NCI-H1092 (cell line): Measurements from ENCODE around the gene C1QL2.

Experiments
- DNase-seq: peaks from one replicate; lab custom pipeline; 2025; lab: John Stamatoyannopoulos, UW

The C1QL2 gene

GRCh38 chr2:119179202-119179601 is 20.7 kb upstream of the C1QL2 start:
- no peak for DNase-seq

- no peak for DNase-seq
These were observed 20.2 kb upstream of the C1QL2 start for GRCh38 chr2:119178776-119179175.

GRCh38 chr2:119177838-119178190 is 19.3 kb upstream of the C1QL2 start:
- no peak for DNase-seq

- no peak for DNase-seq
These were observed 18.8 kb upstream of the C1QL2 start for GRCh38 chr2:119177171-119177837.

- DNase-seq, result no peak
These were observed 17.0 kb upstream of the C1QL2 start for GRCh38 chr2:119175517-119175916.

GRCh38 chr2:119174993-119175347 is 16.4 kb upstream of the C1QL2 start:
- no peak for DNase-seq

GRCh38 chr2:119174216-119174992 is 15.9 kb upstream of the C1QL2 start:
- no peak for DNase-seq

DNA sequence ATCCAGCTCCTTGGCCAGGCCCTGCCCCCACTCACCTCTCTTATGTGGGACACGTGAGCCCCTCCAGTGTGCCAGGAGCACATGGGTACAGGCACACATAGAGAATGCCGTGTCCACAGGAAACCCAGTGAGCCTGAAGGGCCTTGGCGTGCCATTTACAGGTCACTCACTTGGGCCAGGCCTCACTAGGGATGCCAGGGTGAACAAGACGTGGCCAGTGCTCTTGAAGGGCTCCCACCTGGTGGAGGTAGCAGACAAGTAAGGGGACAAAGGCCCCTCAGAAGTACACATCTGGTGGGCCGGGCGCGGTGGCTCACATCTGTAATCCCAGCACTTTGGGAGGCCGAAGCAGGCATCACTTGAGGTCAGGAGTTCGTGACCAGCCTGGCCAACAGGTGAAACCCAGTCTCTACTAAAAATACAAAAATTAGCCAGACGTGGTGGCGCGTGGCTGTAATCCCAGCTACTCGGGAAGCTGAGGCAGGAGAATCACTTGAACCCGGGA is 15.1 kb upstream of the C1QL2 start:
- DNase-seq, result no peak

- DNase-seq, result no peak
These were observed 12.0 kb upstream of the C1QL2 start for GRCh38 chr2:119170504-119170903.

DNA sequence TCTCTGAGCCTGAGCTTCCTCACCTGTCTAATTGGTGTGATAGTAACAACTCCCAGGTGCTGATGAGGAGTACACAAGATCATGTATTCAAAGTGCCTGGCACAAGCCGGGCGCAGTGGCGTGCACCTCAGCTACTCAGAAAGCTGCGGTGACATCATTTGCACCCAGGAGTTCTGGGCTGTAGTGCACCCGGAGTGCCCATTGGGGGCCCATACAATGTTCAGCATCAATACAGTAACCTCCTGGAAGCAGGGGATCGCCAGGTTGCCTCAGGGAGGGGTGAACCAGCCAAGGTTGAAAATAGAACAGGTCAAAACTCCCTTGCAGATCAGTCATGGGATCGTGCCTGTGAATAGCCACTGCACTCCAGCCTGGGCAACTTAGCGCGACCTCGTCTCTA is 11.2 kb upstream of the C1QL2 start:
- no peak for DNase-seq

DNA sequence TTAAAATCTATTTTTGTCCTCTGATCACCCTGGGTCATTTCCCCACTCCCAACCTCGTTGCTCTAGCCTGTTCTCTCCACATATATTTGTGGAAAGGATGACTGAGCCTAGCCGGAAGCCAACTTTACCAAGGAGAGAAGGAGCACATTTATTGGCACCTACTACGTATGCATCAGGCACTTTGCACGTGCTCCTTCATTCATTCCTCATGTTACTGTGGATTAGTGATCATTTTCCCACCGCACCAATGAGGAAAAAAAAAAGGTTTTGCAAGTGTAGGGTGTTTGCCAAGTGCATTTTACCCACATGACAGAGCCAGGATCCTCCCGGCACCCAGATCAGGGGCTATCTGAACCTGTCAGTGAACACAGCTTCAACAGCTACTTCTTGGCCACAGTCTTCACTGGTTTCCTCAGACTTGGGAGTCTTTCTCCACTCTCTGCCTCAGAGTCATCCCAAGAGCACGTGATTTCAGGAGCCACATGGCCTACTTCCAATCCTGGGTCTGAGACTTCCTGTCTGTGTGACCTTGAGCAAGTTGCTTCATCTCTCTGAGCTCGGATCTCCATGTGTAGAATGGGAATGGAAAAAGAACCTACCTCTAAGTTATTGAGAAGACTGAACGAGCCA is 1.9 kb upstream of the C1QL2 start:
- DNase-seq, result no peak

GRCh38 chr2:119157850-119158511 is 570 bp downstream of the C1QL2 start:
- no peak for DNase-seq

DNA sequence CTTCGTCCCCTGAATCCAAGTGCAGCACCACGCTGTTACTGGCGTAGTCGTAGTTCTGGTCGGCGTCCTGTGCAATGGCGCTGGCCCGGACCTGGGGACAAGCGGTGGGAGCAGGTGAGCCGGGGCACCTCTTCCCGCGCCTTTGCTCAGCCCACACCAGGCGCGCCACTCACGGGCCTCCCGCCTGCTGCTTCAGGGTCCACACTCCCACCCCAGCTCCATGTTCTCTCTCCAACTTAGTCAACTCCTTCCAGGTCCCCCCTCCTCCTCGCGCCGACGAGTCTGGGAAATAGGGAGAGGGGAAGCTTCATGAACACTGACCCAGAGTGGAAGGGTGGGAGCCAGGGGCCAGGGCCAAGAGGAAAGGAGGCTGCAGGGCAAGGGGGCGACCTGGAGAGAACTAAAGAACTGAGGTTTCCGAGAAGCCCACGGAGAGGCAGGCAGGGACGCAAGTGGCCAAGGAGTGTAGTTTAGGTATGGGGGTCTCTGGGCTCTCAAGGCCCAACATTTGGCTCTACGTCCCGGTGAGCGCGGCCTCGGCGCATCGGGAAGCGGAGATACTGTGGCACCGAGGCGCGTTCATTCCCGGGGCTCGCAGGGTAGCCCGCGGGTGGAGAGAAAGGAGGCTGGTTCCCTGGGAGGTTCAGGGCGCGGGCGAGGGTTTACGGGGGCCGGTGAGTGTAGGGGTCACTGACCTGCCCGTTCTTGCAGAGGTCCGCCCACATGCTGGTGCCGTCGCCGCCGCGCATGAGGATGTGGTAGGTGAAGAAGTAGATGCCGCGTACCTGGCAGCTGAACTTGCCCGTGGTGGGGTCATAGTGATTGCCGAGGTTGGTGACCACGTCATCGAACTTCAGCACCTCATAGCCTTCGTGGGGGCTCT is 1.4 kb downstream of the C1QL2 start:
- DNase-seq, result no peak

DNA sequence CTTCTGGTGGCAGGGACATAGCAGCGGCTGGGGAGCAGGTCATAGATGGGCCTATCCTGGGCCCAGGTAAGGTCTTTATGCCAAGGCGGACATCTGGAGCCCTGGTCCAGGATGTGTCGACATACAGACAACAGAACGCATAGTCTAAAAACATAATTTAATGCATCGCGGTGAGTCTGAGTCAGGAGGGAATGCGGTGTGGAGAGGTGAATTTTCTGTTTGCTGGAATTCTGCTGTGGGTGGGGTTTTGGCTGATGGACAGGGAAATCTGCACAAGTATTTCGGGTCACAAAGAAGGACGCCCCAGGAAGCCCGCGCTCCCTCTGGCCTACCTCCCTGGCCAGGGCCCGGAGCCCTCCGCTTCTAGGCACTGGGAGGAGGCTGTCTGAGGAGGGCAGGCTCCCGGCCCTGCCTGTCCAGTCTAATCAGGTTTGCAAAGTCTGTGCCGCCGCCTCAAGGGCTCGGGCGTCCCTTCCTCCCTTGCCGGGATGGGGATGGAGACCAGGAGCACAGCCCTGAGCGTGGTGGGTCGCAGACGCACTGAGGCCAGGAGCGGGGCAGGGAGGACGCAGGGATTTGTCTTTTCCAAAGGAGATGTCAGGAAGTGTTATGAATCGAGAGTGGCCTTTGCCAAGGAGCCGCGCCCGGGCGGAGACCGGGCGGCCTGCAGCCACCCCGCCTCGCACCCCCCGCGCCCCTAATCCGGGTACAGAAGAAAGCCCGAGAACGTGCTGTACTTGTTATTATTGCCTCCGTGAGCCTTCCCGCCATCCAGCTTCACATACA is 2.3 kb downstream of the C1QL2 start:
- DNase-seq, result no peak

DNA sequence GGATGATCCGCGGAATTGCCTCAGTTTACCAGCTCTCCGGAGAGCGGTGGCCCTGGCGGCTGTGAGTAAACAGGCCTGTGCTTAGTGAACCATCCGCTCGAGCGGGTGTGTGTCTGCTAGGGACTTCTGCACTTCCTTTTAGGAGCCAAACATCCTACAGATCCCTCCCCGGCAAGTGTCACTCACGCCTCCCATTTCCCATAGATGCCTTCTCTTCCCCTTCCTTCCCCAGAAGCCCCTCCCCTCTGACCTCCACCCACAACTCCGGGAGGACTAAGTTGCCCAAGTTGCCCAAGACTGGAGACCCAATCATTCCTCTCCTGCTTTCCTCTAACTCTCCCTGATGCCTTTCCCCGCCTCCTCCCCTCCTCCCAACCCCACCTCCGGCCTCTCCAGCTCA is 2.9 kb downstream of the C1QL2 start:
- DNase-seq, result no peak

DNA sequence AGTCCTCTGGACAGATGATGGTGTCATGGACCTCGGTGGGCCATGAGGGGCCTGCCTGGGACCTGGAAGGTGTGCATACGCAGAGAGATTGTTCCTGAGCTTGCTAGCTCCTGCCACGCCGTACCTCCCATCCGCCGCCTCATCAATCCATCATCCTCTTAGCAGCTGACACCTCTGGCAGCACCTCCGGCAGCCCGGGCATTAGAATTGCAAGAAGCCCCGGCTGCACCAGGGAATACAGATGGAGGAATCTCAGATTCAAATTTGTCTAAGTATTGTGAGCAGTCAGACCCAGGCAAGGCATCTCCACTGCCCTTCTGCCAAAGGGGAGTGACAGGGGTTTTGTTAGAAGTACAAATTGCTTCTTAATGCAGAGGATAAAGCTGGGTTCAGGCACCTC is 4.5 kb downstream of the C1QL2 start:
- DNase-seq, result no peak

- no peak for DNase-seq
These were observed 8.9 kb downstream of the C1QL2 start for GRCh38 chr2:119149611-119150010.

GRCh38 chr2:119147776-119148715 is 10.5 kb downstream of the C1QL2 start:
- no peak for DNase-seq

DNA sequence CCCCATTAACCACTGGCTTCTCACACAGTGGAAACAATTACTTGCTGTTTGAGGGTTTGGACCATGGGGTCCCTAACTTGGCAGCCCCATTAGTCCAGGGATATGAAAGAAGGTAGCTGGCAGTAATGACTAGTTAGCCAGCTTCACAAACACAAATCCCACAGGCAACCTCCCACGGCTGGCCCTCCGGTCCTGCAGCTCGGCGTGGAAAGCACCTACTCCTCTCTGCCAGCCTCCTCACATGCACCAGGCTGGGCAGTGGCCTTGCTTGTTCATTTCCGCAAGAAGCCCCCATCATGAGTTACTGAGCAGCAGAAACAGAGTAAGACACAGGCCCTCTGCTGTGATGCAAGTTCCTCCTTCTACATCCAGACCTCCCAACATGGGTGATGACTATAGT is 13.7 kb downstream of the C1QL2 start:
- DNase-seq, result no peak

GRCh38 chr2:119142824-119143223 is 15.7 kb downstream of the C1QL2 start:
- DNase-seq, result no peak
